GM21786 (cell line): ENCODE measurements around the gene OR5V1.
"Not testable (repeated sequence)": the region's sequence is repeated elsewhere in the genome, so short reads cannot be mapped to it uniquely, and the experiment has no call there.

Source experiments
- ATAC-seq: cut with Tn5 transposase; IDR thresholded peaks from one replicate; pipeline ENCODE4 v1.9.1; 2021; ENCODE audit not compliant: unreplicated experiment

Gene OR5V1

GRCh38 chr6:29368765-29369164, at the start of gene OR5V1:
OR5V1 (minus strand) TSS chr6:29368865; CDS start chr6:29356195, 12,670 bp downstream.
- ATAC-seq: no peak

- no peak for ATAC-seq
These were observed 45.9 kb upstream of the OR5V1 start, which contains the start of gene OR12D1 for GRCh38 chr6:29414588-29414987. OR12D1 (plus strand) TSS chr6:29414928.

GRCh38 chr6:29403801-29404200, 35.1 kb upstream of the OR5V1 start:
- no peak for ATAC-seq

GRCh38 chr6:29399525-29399924, 30.9 kb upstream of the OR5V1 start:
- no peak for ATAC-seq

- ATAC-seq: no peak
These were observed 26.7 kb upstream of the OR5V1 start, which contains the start of gene OR12D2 for GRCh38 chr6:29395331-29395730. OR12D2 (plus strand) TSS chr6:29395631; CDS start chr6:29396700, 1,069 bp downstream.

- ATAC-seq: no peak
These were observed 19.9 kb upstream of the OR5V1 start for GRCh38 chr6:29388533-29388932.

GRCh38 chr6:29376003-29376402, 7.3 kb upstream of the OR5V1 start:
- ATAC-seq: no peak

- no peak for ATAC-seq
These were observed 6.5 kb upstream of the OR5V1 start, which contains the start of gene OR12D3 for GRCh38 chr6:29375191-29375590. OR12D3 (minus strand) TSS chr6:29375291; CDS start chr6:29375287, 4 bp downstream.

GRCh38 chr6:29355603-29356002, 13.1 kb downstream of the OR5V1 start:
- no peak for ATAC-seq

GRCh38 chr6:29354980-29355379, 13.7 kb downstream of the OR5V1 start:
- no peak for ATAC-seq

- not testable (repeated sequence) for ATAC-seq
These were observed 19.3 kb downstream of the OR5V1 start for GRCh38 chr6:29349348-29349747.

GRCh38 chr6:29345380-29345779, 23.3 kb downstream of the OR5V1 start:
- ATAC-seq: no peak

GRCh38 chr6:29336269-29336668, 32.4 kb downstream of the OR5V1 start:
- no peak for ATAC-seq

- no peak for ATAC-seq
These were observed 36.0 kb downstream of the OR5V1 start for GRCh38 chr6:29332676-29333075.

GRCh38 chr6:29325777-29326176, 42.9 kb downstream of the OR5V1 start:
- no peak for ATAC-seq

GRCh38 chr6:29323332-29323731, 45.3 kb downstream of the OR5V1 start:
- not testable (repeated sequence) for ATAC-seq

GRCh38 chr6:29319931-29320330, 48.7 kb downstream of the OR5V1 start:
- ATAC-seq: no peak
